Astrocyte of the spinal cord (primary cell): ENCODE data around the gene CR1L.
"Not testable (repeated sequence)": the region's sequence is repeated elsewhere in the genome, so short reads cannot be mapped to it uniquely, and the experiment has no call there.

Source experiments
- DNase-seq: peaks from one replicate; pipeline ENCODE4 v3.0.0; 2011; ENCODE audit warnings: low read depth, low spot score
- H3K4me3 ChIP-seq: 2 replicates; pipeline ENCODE4 v1.5.1; 2011; ENCODE audit warnings: low read depth, mild to moderate bottlenecking, low read length, moderate library complexity
- in situ Hi-C: cut with HindIII; loops from 2 replicates; pipeline ENCODE4 v1.10.0; 2017; ENCODE audit warnings: low sequenced_read_pairs
- TF ChIP-seq, protein P1 (sequence below): IDR thresholded peaks from 2 replicates; pipeline ENCODE4 v1.5.1; 2012; ENCODE audit warnings: low read depth, mild to moderate bottlenecking, low read length, inconsistent platforms

Gene CR1L

DNA sequence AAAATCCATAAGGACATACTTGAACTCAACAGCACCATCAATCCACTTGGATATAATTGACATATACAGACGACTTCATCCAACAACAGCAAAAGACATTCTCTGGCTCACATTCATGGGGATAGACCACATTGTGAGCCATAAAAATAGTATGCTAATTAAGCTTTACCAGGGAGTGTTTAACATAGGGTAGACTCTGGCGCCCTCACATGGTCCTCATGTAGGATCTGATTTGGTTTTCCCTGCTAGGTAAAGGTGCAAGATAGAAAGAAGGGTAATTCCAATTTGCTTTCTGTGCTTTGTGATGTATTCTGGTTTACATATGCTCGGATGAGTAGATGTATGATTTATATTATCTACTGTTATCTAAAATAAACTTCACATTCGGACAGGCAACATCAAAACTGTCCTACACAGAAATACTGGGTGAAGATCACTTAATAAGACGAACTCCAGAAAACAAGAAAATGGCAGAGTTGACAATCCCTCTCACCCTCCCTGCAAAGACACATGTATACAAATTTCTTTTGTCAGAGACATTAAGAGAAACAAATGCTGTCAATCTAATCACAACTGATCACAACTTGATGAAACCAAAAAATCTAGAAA is 27.7 kb downstream of the CR1L start:
- TF ChIP-seq, protein P1, sequence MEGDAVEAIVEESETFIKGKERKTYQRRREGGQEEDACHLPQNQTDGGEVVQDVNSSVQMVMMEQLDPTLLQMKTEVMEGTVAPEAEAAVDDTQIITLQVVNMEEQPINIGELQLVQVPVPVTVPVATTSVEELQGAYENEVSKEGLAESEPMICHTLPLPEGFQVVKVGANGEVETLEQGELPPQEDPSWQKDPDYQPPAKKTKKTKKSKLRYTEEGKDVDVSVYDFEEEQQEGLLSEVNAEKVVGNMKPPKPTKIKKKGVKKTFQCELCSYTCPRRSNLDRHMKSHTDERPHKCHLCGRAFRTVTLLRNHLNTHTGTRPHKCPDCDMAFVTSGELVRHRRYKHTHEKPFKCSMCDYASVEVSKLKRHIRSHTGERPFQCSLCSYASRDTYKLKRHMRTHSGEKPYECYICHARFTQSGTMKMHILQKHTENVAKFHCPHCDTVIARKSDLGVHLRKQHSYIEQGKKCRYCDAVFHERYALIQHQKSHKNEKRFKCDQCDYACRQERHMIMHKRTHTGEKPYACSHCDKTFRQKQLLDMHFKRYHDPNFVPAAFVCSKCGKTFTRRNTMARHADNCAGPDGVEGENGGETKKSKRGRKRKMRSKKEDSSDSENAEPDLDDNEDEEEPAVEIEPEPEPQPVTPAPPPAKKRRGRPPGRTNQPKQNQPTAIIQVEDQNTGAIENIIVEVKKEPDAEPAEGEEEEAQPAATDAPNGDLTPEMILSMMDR, result peak; percentile 41
- H3K4me3 ChIP-seq, result no peak overlapping the region
- DNase-seq, result peak; percentile 14
- in situ Hi-C loops, result no loop called here

DNA sequence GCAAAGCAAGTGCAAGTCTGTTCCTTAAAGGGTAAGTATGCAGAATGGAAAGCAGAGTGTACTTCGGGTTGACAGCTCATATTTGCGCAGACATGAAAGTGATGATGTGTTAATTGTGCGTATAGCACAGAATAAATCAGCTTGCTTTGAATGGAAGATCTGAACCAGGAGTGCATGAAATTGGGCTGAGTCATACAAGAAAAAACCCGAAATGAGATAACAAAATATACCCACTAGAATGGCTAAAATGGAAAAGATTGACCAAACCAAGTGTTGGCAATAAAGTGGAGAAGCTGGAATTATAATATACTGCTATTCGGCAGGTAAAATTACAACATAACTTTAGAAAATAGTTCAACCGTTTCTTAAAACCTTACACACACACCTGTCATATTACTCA is 28.5 kb downstream of the CR1L start:
- no peak overlapping the region for H3K4me3 ChIP-seq
- in situ Hi-C loops, result no loop called here
- no peak for DNase-seq
- TF ChIP-seq, protein P1, result no peak

DNA sequence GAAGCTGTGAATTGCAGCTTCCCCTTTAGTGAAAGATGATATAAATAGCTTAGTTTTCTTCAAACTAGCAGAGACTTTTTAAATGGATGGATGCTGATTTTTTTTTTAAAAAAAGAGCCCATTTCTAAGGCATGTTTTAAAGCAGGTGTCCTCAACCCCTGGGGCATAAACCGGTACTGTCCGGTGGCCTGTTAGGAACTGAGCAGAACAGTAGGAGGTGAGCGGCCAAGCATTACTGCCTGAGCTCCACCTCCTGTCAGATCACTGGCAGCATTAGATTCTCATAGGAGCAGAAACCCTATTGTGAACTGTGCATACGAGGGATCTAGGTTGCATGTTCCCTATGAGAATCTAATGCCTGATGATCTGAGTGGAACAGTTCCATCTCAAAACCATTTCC is 31.2 kb downstream of the CR1L start:
- in situ Hi-C loops, result no loop called here
- TF ChIP-seq, protein P1, result no peak
- H3K4me3 ChIP-seq, result no peak overlapping the region
- DNase-seq, result no peak

DNA sequence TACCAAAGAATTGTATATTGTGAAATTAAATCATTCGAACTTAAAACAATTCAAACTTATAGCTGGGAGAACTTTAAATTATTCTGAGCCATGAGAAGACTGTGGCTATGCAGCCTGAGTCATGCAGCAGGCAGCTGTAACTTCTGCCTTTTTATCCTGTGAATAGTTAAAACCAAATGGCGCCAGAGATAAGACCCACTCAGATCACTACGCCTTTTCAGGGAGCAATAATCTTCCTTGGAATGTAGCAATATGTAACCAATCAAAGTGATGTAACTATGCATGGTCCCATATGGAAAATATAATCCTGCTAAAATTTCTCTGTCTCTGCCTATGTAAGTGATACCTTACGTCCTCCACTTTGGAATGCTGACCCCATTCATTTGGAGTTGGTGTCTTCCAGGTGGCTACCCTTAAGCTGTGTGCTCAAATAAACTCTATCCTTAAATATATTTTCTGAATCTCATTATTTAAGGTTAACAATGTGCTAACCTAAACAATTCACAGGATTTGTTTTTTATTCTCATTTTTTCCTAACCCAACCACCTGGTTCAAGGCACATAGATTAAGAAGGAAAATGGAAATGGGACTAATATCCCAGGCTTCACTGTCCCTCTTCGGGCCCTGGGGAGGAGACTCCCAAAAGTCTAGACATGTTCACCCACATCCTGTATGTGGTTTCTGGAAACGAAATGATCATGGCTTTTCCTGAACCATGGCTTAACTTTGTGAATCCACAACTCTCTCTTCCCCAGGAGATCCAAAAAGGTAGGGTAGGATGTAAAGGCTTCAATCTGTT is 35.9 kb downstream of the CR1L start:
- in situ Hi-C loops, H3K4me3 ChIP-seq, DNase-seq: not testable (repeated sequence)

DNA sequence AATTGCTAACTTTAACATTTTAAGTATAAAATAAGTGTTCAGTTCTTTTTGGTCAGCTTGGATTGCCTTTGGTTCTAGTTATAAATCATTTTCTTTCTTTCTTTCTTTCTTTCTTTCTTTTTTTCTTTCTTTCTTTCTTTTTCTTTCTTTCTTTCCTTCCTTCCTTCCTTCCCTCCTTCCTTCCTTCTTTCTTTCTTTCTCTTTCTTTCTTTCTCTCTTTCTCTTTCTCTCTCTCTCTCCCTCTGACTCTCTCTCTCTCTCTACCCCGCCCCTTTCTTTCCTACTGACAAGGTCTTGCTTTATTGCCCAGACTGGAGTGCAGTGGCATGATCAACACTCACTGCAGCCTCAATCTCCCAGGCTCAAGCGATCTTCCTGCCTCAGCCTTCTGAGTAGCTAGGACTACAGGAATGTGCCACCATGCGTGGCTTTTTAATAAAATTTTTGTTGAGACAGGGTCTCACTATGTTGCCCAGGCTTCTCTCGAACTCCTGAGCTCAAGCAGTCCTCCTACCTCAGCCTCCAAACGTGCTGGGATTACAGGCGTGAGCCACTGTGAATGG is 38.0 kb downstream of the CR1L start:
- in situ Hi-C loops, DNase-seq, H3K4me3 ChIP-seq: not testable (repeated sequence)

DNA sequence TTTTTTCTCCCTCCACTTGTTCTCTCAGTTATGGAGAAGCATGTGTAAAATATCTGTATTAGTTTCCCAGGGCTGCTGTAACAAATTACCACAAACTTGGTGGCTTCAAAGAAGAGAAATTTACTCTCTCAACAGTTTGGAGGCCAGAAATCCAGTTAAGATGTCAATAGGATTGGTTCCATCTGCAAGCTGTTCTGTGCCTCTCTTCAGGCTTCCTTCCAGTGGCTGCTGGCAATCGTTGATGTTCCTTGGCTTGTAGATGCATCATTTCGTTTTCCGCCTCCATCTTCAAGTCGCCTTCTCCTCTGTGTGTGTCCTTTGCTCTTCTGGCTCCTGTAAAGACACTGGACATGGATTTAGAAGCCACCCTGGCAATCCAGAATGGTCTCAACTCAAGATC is 45.6 kb downstream of the CR1L start:
- H3K4me3 ChIP-seq, DNase-seq, in situ Hi-C loops: not testable (repeated sequence)

DNA sequence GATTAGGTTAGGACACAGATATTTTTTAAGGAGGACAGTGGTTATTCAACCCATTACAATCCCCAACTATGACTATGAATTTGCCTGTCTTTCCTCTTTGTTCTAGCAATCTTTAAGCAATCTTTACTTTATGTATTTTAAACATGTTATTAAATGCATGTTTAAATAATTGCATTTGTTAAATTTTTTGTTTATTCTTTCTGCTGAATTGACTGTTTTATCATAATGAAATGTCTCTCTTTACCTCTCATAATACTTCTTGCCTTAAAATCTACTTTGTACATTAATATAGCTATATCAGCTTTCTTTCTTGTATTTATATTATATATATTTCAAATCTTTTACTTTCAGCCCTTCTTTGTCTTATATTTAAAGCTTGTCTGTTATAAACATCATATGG is 46.1 kb downstream of the CR1L start:
- H3K4me3 ChIP-seq, result no peak overlapping the region
- DNase-seq, result no peak
- in situ Hi-C loops, result no loop called here
- TF ChIP-seq, protein P1, result no peak

DNA sequence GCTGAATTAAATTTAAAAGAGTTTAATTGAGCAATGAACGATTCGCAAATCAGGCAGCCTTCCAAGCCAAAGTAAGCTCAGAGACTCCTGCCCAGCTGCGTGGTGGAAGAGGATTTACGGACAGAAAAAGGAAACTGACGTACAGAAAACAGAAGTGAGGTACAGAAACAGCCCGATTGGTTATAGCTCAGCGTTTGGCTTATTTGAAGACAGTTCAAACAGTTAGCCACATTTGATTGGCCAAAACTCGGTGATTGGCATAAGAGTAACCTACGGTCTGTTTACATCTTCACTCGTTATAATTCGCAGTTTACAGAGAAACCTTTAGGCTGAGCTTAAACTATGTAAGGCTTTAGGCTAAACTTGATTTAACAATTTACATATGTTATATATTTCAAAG is 46.9 kb downstream of the CR1L start:
- no peak for DNase-seq
- TF ChIP-seq, protein P1, result no peak
- in situ Hi-C loops, result no loop called here
- no peak overlapping the region for H3K4me3 ChIP-seq

DNA sequence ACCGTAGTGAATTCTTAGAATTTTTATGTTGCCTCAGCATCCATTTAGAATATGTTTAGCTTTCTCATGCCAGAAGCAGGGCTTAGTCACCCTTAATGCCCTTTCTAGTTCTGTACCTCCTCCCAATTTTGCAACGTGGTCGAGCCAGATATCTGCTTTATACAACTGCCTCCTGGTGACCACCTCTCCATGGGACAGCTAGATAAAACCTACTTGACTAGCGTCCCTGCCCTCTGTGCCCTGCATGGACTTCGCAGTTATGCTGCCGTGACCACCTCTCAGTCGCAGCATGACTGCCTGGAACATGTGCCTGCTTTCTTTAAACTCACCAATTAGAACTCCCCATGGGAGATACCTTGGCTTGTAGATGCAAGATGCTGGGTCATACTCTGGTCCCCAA is 47.4 kb downstream of the CR1L start:
- H3K4me3 ChIP-seq, DNase-seq, in situ Hi-C loops: not testable (repeated sequence)
